Fibroblast of mammary gland (primary cell): ENCODE measurements around the gene CBX2.

Experiments used
- DNase-seq: peaks from one replicate; pipeline ENCODE4 v3.0.0-alpha.2; 2010; ENCODE audit warnings: low read depth
- H3K4me3 ChIP-seq: 2 replicates; pipeline ENCODE4 v1.5.1; 2011; ENCODE audit warnings: low read depth, mild to moderate bottlenecking, low read length, moderate library complexity; ENCODE audit not compliant: control insufficient read depth
- TF ChIP-seq, protein P1 (sequence below): conservative IDR thresholded peaks from 2 replicates; pipeline ENCODE4 v1.5.1; 2011; ENCODE audit warnings: low read depth, low read length, inconsistent platforms; ENCODE audit not compliant: control insufficient read depth, insufficient read depth

Gene CBX2

DNA sequence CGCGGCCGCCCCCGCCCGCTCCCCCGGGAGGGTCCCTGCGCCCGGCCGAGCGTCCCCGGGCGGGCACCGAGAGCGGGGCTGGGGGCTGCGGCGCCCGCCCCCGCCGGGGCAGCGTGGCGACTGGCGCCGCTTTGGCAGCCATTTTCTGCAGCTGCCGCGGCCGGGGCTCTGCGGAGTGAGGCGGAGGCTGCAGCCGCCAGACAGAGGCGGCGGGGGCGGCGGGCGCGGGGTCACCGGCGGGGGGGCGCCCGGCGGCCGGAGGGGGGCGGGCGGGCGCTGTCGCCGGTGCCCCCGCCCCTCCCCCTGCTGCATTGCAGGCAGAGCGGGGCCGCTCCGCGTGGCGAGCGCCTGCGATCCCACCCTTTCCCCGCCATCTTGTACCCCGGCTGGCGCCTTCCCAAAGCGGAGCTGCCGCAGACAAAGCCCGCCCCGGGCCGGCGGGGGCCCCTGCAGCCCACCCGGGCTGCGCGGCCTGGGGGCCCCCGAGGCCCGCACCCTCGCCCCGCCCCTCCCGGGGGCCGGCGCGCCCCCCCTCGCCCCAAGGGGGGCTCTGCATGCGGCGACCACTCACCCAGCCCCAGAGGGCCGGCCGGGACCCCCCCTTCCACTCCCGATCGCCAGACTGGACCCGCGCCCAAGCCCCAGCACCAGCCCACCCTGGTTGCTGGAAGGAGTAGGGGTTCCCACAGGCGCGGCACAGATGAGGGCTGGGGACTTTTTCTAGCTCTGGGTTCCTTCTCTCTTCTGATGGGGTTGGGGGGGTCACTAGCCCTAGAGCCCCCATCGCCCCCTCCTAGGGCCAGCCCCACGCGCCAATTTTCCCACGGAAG, 35.6 kb downstream of the CBX2 start:
- DNase-seq, result no peak
- no peak overlapping the region for H3K4me3 ChIP-seq
- TF ChIP-seq, protein P1, sequence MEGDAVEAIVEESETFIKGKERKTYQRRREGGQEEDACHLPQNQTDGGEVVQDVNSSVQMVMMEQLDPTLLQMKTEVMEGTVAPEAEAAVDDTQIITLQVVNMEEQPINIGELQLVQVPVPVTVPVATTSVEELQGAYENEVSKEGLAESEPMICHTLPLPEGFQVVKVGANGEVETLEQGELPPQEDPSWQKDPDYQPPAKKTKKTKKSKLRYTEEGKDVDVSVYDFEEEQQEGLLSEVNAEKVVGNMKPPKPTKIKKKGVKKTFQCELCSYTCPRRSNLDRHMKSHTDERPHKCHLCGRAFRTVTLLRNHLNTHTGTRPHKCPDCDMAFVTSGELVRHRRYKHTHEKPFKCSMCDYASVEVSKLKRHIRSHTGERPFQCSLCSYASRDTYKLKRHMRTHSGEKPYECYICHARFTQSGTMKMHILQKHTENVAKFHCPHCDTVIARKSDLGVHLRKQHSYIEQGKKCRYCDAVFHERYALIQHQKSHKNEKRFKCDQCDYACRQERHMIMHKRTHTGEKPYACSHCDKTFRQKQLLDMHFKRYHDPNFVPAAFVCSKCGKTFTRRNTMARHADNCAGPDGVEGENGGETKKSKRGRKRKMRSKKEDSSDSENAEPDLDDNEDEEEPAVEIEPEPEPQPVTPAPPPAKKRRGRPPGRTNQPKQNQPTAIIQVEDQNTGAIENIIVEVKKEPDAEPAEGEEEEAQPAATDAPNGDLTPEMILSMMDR, result no peak

- no peak for DNase-seq
- no peak overlapping the region for H3K4me3 ChIP-seq
- TF ChIP-seq, protein P1, result no peak
Observed at GRCh38 chr17:79814127-79814973, 36.4 kb downstream of the CBX2 start.

GRCh38 chr17:79814974-79815835, 37.3 kb downstream of the CBX2 start:
- no peak overlapping the region for H3K4me3 ChIP-seq
- TF ChIP-seq, protein P1, result no peak
- no peak for DNase-seq

DNA sequence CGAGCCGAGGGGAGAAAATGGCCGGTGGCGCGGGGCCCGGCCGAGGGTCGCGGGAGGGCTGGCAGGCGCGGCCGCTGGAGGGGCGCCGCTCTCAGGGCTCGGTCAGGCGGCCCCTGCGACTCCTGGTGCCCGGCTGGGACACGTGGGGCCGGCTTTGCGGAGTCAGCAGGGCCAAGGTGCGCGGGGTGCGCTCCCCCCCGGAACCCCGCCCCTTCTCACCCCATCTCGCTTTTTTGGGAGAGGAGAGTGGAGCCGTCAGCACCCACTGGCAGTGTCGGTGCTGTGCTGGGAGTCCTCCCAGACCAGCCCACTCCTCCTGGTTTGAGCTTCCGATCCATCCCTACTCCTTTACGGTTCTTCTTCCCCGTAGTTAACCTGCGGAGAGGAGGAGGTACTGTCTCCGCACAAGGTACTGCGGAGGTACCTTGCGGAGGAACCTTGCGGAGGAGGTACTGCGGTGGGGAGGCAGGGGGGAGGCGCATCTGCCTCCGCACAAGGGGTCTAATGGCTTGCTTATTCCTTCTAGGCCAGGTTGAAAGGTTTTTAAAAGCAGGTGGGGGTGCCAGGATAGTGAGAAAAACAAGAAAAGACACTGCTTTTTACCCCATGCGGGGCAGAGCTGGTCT, 38.0 kb downstream of the CBX2 start:
- TF ChIP-seq, protein P1, result no peak
- no peak overlapping the region for H3K4me3 ChIP-seq
- no peak for DNase-seq

DNA sequence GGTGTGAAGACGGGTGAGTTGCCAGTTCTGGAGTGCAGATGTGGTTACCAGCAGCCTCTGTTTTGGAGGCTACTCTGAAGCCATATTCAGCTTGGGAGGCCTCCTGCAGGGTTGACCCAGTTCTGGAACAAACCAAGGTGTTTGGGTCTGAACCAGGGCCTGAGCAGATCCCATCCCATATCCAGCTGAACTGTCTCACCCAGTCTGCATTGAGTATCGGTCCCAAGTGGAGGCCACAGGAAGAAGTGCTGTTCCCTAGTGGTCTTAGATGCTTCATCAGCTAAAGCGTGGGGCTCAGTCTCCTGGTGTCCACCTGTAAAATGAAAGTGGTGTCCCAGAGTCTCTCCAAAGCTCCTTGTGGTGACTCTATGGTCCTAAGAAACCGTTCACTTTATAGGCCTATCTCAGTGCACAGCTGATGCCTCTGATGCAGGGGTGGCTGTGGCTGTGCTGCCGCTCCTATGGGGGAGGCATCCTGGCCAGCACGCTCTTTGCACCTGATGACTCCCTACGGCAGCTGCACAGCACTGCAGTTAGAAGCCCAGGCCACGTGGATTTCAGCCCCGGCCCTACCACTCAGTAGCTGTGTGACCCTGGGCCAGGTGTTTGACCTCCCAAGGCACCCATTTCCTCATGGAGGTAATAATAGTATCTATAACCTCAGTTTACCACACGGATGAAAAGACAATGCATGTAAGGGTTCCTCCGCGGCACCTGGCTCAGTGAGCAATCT, 40.2 kb downstream of the CBX2 start:
- no peak for DNase-seq
- TF ChIP-seq, protein P1, result no peak
- H3K4me3 ChIP-seq, result no peak overlapping the region
